ENCODE results near the gene MFAP1. TPM values are rescaled to one million over a fixed set of nuclear protein-coding genes. Genes with fewer than 3 reads are reported as not detected.
A peak's percentile ranks its signal among the peaks of the same experiment; 100 is the strongest.

MFAP1 gene
- total RNA-seq, 2 donors from 2014 or later = 16.9 to 17.8 TPM

DNA sequence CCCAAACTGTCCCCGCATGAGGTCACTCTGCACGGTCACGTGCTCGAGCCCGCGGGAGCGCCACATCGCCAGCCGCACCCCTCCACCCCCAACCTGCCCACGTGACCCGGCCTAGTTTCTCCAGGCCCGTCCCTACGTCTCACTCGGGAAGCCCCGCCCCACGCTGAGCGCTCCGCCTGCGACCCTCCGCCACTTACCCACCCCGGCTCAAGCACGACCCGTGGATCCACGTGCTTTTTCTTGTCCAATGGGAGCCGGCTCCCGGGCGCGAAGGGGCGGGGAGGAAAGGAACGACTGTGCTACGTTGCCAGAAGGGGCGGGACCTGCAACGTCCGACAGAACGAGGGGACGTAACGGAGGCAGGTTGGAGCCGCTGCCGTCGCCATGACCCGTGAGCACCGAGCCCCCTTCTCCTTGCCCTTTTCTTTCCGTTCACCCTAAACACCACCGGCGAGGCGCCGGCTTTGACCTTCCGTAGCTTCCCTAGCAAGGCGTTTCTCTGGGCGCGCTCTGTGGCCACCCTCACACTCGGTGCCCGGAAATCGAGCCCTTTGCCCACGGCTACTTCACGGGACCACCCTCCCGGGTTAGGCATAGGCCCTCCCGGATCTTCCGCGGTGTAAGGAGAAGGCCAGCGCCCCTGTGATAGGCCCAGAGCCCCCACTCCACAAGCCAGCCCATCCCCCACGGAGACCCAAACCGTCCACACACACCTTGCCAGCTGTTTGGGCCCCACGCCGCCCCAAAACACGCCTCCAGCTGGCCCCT lies 32.3 kb downstream of the MFAP1 start, which contains the start of gene SERF2:
SERF2 (plus strand) TSS at position 328 of the 768 bp plus-strand sequence; CDS start at position 385, 57 bp downstream.
- intact Hi-C loops (cut with DNase I) = loop anchor here in 1 of 2 donors (1.0 kb wide), 1 partner anchor 15 kb away; no protein-coding TSS in a partner anchor
- ATAC-seq (peak; percentile 97 to 98), DNase-seq (peak; percentile 100)

DNA sequence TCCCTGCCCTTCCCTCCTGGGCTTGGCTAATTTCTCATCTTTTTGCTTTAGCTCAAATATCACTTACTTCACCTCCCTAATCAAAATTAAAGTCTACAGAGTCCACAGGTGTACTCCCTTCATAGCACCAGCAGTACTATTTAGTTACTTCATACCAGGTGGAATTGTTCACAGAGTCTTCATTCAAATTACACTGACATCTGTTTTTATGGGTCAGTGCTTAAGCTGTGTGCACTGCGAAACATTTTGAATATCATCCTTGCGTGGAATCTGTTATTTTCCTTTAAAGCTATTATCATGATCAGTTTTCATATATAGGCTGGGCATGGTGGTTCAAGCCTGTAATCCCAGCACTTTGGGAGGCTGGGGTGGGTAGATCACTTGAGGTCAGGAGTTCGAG lies 35.1 kb downstream of the MFAP1 start:
- DNase-seq (no peak), ATAC-seq (no peak)
- intact Hi-C loops (cut with DNase I) = no loop called here

DNA sequence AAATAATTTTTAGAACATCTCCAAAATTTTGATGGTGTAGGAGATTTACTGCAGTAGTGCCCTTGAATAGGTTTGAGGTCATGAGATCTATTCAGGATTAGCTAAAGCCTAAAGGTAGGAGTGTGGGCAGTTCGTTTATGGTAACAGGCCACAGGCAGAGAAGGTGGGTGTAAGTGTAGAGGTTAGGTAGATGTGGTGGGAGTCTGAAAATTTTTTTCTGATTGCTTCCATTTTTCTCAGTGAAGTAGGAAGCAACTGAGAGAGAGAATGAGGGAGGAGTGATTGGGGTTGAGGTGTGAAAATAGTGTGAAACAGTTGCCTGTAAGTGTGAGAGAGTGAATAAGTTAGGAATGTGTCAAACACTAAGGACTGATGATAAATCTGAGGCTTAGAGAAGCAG lies 45.5 kb downstream of the MFAP1 start:
- DNase-seq (no peak), ATAC-seq (no peak)
- intact Hi-C loops (cut with DNase I) = no loop called here

DNA sequence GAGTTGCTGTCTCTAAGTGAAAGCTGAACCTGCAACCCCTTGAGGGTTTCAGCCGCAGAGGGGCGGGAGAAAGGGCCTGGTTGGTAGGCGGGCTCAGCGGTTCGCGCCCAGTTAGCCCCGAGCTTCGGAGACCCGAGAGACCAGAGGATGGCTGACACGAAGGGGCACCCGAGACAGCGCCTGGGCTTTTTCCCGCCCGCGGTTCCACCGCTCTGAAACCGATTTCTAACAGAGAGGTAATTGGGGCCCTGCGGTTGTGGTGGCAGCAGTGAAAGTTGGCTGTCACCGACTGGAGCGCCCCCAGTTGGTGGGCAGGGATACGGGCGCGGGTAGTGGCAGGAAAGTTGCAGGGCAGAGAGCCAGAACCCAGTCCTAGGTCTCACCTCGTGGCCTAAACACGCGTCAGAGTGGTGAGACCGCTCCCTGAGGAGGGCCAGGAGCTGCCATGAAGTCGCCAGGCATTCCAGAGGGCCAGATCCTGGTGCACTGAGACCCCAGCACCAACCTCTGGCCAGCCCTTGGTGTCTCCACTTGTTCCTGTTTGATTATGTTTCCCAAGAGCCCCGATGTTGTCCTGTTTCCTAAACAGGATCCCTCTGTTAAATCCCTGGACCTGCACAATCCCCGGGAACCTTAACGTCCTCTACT lies 47.1 kb downstream of the MFAP1 start:
- ATAC-seq = peak; percentile 87 to 88
- intact Hi-C loops (cut with DNase I) = loop anchor here in 1 of 2 donors (1.0 kb wide), 1 partner anchor 14 kb away; no protein-coding TSS in a partner anchor

DNA sequence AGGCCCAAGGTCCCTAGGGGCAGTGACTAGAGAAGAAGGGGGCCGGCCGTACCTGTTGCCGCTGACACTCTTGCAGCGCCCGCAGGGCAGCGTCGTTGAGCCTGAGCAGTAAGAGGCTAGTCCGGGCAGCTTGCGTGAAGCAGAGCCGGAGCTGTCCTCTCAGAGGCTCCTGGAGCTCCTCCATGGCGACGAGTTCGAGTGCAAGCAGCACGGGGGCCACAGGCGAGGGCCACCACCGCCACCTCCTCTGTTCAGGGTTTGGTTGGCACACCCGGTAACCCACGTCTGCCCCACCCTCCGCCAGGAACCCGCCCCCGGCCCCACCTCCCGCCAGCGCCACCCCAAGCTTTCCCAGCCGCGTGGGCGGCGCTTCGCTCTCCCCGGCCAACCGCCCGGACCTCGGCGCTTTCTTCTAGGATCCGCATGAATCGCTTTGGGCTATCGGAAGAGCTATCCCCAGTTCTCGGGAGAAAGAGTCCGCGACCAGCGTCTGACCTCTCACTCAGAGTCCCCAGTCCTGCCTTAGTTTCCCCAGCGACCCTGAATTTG lies 47.7 kb downstream of the MFAP1 start, which contains the start of gene ELL3:
ELL3 (minus strand) TSS at position 249 of the 549 bp plus-strand sequence; CDS start at position 184, 65 bp downstream.
- intact Hi-C loops (cut with DNase I) = loop anchor here in 1 of 2 donors (1.0 kb wide), 1 partner anchor 15 kb away; no protein-coding TSS in a partner anchor
- peak; percentile 83 for DNase-seq
- ATAC-seq = peak; percentile 86 to 91

More for the DNA sequence above, 47.1 kb downstream of the MFAP1 start:
- peak; percentile 83 for DNase-seq

DNA sequence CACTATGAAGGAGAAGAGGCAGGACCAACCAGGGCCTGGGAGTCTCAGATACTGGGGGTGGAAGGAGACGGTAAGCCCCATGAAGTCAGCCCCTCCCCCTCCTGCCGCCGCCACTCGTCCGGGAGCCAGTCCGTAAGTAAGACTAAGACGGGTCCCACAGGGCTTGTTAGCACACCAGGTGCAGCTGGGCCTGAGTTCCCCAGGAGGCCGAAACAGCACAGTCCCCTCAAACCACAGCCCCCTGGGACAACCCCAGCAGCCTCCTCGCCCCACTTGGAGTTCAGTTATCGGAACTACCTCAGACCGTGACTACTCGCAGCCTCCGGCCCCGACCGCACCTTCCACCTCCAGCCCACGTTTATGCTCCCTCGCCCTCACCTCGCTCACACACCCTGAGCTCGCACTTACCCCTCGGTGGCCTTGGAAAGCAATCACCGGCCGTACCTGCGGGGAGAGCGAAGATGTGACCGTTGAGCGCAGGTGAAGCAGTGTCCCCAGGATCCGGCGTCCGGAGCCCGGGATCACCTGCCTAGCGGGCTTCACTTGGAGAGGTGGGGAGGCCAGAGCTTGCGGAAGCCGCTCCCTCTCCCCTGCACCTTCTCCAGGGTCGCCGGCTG lies 48.3 kb downstream of the MFAP1 start:
- peak; percentile 35 for DNase-seq
- peak; percentile 5 to 20 for ATAC-seq
- intact Hi-C loops (cut with DNase I) = no loop called here

DNA sequence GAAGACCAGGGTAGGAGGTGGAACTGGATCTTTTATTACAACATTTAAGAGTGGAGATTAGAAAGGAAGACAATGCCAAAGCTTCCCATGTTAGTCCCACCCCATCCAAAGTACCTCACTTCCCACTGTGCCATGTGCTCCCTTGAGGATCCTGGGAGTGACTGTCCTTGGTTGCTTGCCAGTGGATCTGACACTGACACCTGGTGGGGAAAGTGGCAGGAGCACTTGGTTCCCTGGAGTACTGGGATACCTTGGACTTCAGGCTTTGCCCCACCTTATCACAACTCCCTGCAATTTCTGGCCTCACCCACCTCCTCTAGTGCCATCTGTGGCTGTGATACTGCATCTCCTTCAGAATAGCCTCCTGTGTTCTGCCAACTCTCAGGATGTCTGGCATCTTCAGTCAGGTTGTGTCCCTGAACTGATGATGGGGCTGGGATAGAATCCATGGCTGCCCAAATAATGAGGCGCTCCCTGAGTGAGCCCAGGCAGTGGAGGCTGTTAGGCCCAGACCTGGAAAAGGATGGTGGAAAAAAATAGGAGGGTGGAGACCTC lies 49.0 kb downstream of the MFAP1 start:
- DNase-seq (peak; percentile 39), ATAC-seq (peak in 1 of 2 donors; percentile 5)
- intact Hi-C loops (cut with DNase I) = no loop called here

DNA sequence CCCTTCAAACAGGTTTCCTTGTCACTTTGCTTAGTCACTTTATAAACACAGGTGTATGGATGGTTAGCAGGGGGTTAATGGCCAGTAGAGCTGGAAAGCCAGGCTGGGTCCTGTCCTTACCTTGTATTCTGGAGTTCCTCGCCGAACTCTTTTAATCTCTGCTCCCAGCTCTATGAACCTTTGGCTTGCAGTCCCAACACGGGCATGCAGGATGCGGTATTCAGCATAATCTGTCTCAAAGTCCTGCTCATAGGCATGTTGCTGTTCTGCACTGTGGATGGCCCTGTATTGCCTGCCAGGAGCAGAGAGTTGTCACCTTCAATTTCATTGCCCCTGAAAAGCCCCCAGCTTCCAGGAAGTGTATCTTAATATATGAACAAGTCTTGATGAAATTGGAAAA lies 50.4 kb downstream of the MFAP1 start:
- DNase-seq (no peak), ATAC-seq (no peak)
- intact Hi-C loops (cut with DNase I) = no loop called here

DNA sequence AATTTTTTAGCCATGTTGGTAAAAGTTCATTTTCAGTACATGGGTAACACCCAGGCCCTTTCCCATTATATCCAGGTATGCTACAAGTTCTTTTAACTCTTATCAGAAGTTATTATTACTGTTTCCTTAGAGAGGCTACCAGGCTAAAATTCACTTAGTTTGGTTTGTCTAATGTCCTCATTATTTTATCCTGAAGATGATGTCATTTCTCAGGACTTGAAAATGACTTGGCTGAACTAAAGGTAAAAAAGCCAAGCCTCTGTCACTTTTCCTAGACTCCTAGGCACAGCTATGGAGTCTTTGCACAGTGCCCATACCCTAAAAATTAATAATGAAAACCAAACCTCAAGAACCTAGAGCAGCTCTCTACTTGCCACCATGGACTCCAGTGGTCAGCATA lies 51.9 kb downstream of the MFAP1 start:
- no peak for ATAC-seq
- DNase-seq = no peak
- intact Hi-C loops (cut with DNase I) = no loop called here

DNA sequence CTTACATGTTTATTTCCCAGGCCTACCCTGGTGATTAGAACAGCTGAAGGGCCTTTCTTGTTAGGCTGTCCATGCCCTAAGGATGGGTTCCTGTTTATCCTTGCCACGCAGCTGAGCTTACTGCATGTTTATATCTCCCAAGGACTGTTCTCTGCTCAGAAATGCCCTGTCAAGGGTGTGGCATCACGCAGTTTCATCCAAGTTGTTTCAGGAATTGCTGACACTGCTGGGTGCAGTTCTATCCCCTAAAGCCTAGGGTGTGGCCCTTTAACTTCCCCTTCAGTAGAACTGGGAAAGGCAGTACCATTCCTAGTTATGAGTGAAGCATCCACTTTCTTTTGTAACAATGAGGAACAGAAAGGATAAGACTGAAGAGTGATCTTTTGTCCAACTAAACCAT lies 52.7 kb downstream of the MFAP1 start:
- DNase-seq (no peak), ATAC-seq (peak in 1 of 2 donors; percentile 26)
- intact Hi-C loops (cut with DNase I) = no loop called here

DNA sequence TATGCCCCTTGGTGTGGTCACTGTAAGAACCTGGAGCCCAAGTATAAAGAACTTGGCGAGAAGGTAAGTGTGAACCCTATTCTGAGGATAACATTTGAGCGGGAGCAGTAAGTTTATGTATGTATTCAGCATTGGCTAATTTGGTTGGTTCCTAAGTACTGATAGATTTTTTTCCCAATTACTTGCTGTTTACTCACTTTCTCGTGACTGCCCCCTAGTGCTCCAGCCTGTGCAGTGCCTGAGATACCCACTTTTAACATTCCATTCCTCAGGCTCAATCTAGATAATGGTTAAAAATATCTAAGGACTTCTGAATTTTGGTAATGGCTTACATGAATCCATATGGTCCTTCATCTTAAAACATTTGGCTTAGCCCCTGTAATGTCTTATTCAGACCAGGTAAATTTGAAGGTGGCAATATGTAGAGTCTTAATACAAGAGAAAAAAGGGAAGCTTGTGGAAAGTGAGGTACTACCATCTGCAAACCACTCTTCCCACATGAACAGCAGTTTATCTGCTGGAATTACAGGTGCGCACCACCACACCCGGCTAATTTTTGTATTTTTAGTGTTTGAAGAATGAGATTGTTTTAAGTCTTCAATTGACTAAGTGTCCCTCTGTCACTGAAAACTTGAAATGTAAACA lies 54.8 kb downstream of the MFAP1 start:
- intact Hi-C loops (cut with DNase I) = no loop called here
- ATAC-seq = peak; percentile 51 to 59
- peak; percentile 59 for DNase-seq

DNA sequence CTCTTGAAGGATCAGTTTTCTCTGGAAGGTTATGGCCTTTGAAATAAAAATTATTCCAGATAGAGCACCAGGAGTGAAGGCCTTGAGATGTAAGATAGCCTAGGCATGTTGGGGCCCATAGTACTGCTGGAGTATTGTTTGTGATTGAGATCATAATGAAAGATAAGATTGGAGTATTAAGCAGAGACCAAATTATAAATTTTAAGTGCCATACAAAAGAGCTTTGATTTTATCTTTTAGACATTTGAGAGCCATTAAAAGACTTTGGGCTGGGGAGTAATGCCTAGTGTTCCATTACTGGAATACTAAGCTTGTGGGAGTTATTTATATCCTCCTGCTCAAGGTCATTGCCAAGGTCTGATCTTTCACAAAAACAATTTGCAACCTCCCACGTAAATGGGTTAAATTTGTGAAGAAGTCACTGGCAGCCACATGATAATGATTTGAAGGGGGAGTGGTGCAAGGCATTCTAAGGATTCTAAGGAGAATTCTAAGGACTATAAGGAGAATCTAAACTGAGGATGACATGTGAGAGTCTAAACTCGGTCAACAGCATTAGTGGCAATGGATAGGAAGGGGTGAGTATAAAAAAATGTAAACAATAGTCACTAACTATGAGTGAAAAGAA lies 60.6 kb downstream of the MFAP1 start:
- DNase-seq (no peak), ATAC-seq (no peak)
- intact Hi-C loops (cut with DNase I) = no loop called here

DNA sequence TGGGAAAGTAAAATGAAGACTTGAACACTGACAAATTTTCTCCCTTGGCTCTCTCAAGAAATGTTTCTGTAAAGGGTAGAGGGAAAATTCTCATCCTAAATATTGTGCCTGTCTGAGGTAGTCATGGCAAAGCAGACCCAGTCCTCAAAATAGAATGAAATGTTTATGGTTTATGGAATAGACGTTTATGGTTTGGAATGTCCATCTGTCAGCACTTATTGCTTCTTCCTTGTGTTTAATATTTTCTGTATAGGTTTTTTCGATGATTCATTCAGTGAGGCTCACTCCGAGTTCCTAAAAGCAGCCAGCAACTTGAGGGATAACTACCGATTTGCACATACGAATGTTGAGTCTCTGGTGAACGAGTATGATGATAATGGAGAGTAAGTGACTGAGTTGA lies 61.7 kb downstream of the MFAP1 start:
- ATAC-seq (no peak), DNase-seq (no peak)
- intact Hi-C loops (cut with DNase I) = no loop called here

Small RNA genes within 50 kb of the gene (microRNA-seq; reads per million reads assigned to microRNA genes)
- gene MIR1282 = 0 to 0.20 reads per million in 2 donors

Other genes starting within 250 kb of the MFAP1 start
- 10 to 100 TPM; 19.4 to 22.3 TPM for gene PPIP5K1, start 234.5 kb downstream of the MFAP1 start, total RNA-seq
- 1 to 10 TPM; 3.7 to 5.5 TPM for gene CKMT1B, start 230.7 kb downstream of the MFAP1 start, total RNA-seq
- under 1 TPM; 0.12 to 0.18 TPM for gene STRC, start 205.9 kb downstream of the MFAP1 start, total RNA-seq
- 1 to 10 TPM; 1.1 to 2.1 TPM for gene CATSPER2, start 175.8 kb downstream of the MFAP1 start, total RNA-seq
- gene CKMT1A, start 130.8 kb downstream of the MFAP1 start, total RNA-seq = 1 to 10 TPM; 1.7 to 3.8 TPM
- 100 to 1,000 TPM; 260 to 267 TPM for gene PDIA3, start 78.3 kb downstream of the MFAP1 start, total RNA-seq
- gene ELL3, start 47.7 kb downstream of the MFAP1 start, total RNA-seq = 1 to 10 TPM in 1 of 2 donors, under 1 TPM in 1; 0.47 to 1.6 TPM
- 100 to 1,000 TPM; 868 to 923 TPM for gene SERF2, start 32.4 kb downstream of the MFAP1 start, total RNA-seq
- under 1 TPM; 0.18 to 0.24 TPM for gene SERINC4, start 24.5 kb downstream of the MFAP1 start, total RNA-seq
- gene HYPK, start 24.1 kb downstream of the MFAP1 start, total RNA-seq = 10 to 100 TPM in 1 of 2 donors, 1 to 10 TPM in 1; 9.6 to 11.2 TPM
- gene WDR76, start 2.3 kb upstream of the MFAP1 start, total RNA-seq = 1 to 10 TPM; 1.5 to 4.3 TPM